Right hindlimb (tissue), 1 donor: Measurements from ENCODE around the gene PMM2.
"Not testable (repeated sequence)": the region's sequence is repeated elsewhere in the genome, so short reads cannot be mapped to it uniquely, and the experiment has no call there.

Experiments
- DNase-seq: peaks from one replicate; pipeline ENCODE4 v3.0.0-alpha.2; 2018

PMM2 gene

DNA sequence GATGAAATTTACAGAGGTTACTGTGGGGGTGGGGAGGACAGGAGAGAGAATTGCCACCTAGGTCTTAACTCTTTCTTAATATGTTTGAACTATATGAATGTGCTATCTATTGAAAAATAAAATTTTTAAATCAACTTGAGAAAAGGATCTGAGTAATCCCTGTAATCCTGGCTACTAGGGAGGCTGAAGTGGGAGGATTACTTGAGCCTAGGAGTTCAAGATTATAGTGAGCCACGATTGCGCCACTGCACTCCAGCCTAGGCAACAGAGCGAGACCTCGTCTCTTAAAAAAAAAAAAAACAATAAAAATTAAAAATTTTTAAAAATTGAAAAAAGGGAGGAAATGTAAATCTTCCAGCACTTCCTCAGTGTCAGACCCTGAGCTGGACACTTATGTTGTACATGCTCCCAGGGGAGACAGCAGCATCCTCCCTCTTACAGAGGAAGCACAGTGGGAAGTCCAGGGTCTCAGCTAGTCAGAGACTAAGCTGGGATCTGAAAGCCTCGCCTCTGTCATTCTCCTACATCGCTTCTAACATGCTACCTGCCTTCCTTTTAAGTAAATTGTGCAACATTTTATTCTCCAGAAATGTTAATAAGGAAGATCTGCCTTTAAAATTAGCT, 21.9 kb downstream of the PMM2 start:
- no peak for DNase-seq

GRCh38 chr16:8822403-8822802, 24.8 kb downstream of the PMM2 start:
- no peak for DNase-seq

DNA sequence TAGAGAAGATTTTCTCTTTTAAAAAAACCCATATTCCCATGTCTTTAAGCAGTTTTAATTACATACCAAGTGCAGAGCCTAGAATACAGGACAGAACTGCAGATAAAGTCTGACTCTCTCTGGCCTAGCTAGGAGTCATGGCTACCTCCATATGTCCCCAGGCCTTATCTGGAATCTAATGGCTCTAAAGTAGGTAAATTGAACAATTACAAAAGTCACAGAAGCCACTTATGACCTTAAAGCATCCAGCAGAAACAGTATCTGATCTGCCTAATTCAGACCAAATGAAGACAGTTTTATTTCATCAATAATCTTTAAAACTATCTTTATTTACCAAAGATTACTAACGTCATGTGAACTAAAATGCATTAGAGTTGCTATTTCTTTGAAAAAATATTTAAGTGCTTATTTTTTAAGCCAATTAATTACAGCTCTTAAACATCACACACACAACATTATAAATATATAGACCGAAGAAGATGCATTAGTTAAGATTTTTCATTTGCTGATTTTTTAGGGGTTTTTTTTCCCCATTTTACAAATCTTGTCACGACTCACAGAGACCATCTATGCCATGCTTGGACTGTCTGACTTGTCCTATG, 28.7 kb downstream of the PMM2 start:
- no peak for DNase-seq

DNA sequence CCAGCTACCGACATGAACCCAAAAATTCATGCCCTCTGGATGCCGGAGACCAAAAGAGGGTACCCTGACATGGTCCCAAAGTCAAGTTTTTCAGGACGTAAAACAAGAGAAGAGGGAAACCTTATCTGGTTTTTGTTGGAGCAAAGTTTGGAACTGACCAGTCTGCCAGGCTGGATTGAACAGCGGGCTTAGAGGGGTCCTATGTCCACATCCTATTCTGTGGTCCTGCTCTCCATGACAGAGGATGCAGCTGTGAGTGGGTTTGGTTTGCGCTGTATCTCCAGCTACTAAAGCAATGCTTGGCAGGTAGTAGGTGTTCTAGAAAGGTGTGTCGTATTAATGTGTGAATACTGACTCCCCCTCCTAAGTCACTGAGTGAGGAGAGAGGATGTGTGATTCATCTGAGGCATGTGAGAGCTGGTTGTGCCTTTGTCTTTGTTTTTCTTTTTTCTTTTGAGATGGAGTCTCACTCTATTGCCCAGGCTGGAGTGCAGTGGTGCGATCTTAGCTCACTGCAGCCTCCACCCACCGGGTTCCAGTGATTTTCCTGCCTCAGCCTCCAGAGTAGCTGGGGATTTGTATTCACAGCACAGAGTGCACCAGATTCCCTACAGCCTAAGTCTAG, 31.0 kb downstream of the PMM2 start:
- no peak for DNase-seq

DNA sequence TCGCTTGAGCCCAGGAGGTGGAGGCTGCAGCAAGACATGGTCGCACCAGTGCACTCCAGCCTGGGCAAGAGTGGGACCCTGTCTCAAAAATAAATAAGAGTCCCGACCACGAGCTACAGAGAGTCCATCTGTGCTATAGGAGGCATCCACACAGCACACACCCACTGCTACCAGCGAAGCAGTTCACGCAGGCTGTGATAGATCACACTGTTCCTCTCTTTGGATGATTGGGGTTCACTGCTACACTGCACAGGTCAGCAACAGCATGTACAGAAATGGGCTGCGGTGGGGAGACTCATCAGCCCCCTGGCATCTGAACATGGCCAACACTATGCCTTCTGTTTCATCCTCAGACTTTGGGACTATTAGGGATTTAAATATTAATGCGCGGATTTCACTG, 33.8 kb downstream of the PMM2 start:
- DNase-seq = no peak

- DNase-seq = no peak
Measured at GRCh38 chr16:8831871-8832716, 34.5 kb downstream of the PMM2 start.

DNA sequence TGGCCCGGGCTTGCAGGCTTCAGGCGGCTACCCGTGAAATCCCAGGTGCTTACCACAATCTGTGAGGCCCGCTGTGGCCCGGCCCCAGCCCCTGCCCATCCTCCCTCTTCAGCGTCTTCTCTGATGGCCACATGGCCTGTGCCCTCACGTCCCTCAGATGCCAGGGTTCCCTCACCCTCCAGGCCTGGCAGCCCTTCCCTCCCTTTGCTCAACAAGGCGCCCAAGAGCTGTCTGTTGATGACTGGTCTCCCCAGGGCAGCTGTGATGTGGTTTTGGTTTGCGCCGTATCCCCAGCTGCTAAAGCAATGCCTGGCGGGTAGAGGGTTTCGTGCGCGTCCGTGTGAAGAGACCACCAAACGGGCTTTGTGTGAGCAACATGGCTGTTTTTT, 35.1 kb downstream of the PMM2 start:
- DNase-seq = no peak

DNA sequence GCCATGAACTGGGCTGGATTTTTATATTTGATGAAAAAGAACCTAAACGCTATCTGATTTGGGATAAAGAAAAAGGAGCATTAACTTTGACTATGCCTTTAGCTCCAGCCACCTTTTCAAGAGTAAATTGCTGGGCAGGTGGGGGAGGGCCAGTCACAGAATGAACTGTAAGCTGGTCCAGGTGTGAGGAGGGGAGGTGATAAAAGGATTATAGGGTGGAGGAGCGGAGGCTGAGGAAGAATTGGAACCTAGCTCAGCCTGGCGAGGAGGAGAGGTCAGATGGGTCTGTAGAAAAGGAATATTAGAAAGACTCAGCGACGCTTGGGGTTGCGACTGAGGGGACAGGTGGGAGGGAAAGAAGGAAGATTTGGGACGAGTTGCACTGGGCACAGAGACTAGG, 39.2 kb downstream of the PMM2 start:
- not testable (repeated sequence) for DNase-seq

GRCh38 chr16:8837594-8837993, 40.0 kb downstream of the PMM2 start:
- DNase-seq = not testable (repeated sequence)

DNA sequence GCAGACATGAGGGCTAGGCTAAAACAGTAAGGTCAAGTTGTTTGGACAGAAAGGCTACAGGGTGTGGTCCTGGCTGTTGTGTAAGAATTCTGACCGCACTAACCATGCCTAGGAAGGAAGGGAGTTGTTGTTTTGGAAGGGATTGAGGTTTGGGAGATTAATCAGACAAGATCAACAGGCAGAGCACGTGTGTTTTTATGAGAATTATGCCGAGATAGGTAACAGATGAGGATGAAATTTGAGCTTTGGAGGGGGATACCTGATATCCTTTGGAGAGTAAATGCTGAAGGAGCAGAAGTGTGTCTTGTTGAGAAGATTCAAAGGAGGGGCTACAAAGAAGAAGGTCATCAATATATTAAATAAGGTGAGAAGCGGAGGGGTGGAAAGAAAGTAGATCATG, 44.4 kb downstream of the PMM2 start:
- DNase-seq = not testable (repeated sequence)

- not testable (repeated sequence) for DNase-seq
Measured at GRCh38 chr16:8843296-8843695, 45.7 kb downstream of the PMM2 start.

DNA sequence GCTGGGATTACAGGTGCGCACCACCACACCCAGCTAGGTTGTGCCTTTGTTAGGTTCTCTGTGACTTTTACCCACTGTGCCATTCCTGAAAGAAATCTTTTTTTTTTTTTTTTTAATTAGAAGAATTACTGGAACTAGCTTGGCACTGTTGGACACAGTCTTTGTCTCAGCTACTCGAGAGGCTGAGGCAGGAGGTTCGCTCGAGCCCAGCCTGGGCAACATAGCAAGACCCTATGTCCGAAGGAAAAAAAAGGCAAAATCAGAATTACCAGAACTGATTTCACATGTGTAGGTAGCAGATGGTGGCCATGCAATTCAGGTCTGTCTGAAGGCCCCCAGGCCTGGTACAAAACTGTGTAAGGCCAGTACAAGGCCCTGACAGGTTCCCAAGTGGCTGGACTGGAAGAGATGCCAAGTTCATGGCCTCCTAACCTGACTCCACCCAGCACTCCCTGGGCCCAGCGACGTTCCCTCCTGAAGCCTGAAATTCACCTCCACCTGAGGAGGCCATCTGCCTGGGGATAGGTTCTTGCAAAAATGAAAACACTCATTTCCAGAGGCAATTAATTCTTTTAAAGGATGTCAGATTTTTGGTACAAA, 48.2 kb downstream of the PMM2 start:
- DNase-seq = no peak

DNA sequence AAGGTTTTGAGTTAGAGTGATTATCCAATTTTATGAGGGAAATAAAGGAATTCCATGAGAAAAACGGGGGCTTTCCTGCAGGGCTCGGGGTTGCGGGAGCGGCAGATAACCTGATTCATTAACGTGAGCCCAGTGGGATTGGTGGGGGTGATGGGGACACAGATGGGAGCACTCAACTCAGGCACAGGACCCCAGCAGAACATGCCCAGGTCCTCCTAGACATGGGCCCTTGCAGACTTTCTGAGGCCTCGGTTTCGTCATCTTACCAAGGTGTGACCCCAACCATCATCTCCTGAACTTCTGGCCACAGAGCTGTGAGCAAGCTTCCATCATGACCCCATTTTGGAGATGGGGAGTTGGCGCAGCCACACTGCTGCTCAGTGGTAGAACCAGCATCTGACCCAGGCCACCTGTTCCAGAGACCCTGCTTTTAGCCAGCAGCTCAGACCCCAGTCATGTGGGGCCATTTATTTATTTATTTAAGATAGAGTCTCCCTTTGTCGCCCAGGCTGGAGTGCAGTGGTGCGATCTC, 48.8 kb downstream of the PMM2 start:
- DNase-seq = no peak

GRCh38 chr16:8847145-8847544, 49.5 kb downstream of the PMM2 start:
- DNase-seq = no peak

DNA sequence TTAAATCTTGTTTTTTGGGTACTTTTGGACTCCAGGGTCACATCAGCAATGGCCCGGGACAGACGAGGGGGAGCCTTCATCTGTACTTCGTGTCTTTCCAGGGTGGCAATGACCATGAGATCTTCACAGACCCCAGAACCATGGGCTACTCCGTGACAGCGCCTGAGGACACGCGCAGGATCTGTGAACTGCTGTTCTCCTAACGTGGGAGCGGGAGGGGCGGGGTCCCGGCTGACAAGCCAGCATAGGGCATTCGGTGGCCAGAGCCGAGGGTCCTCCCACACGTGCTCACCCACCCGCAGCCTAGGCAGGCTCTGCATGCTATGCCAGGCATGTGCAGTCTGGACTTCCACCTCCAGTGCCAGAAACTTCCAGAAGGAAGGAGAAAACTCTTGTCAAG, 50.0 kb downstream of the PMM2 start:
- DNase-seq = no peak

DNA sequence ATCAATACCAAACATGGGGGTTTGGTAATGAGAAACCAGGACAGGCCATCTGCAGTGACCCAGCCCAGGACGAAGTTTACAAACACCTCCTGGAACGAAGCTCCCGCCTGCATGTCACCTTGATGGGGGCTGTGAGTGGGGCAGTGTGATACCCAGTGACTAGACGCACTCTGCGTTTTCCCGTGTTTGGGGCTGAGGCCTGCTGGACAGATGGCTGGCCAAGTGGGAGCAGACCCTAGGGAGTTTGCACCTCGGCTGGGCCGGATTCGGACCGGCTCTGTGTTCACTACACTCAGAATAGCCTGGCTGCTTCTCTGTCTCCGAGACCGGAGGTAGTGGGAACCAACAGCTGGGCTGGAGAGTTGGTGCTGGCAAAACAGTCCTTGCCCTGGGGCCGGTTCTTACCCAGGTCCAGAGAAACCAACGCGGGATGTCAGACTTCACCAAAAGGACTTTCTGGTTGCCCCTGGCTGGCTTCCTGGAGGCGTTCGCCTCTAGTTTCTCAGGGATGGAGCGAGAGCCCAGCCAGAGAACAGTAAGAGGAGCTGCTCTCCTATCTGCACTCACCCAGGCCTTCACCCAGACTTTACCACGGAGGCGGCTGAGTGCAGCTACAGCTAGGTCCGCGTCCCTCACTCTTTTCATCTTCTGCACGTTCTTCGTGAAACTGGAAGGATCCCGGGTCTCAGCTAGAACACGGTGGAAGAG, 50.7 kb downstream of the PMM2 start:
- DNase-seq = no peak

DNA sequence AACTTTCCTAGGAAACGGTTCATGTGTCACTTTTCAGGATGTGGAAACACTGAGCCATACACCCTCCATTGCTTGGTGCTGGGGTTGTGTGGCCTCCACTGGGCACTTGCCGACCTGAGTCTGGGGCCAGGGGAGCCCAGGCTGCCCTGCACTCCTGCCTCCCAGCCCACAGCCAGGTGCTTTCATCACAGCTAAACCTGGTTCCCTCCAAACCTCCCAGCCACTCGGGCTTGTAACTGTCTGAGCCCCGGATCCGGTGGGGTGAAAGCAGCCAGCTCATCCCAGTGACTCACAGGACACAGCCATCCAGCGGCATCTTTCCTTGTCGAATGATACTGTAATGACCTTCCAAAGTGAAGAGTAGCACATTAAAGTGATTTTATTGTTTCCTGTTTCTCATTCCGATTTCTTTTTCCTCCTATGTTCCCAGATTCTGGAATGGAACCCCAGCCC, 51.3 kb downstream of the PMM2 start:
- DNase-seq = no peak

- DNase-seq = peak; percentile 12
Measured at GRCh38 chr16:8849411-8850011, 51.9 kb downstream of the PMM2 start.

GRCh38 chr16:8850279-8850885, 52.7 kb downstream of the PMM2 start:
- no peak for DNase-seq

GRCh38 chr16:8851761-8852403, 54.2 kb downstream of the PMM2 start:
- no peak for DNase-seq

DNA sequence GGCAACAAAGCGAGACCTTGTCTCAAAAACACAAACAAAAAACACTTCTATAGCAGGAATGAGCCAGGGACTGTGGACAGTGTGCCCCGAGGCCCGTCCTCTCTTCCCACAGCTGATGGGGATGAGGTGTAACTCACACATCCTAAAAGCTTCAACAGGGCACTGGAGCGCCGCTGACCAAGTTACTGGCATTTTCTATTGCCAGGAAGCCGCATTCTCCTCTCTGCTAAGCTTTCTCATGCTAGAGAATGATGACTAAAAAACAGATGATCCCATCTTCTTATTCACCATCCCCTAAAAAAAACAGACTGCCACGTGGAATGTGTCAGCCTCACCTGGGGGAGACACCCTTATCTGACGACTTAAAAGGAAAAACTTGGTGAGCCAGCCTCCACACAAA, 54.9 kb downstream of the PMM2 start:
- DNase-seq = no peak
